GOT3 (cell line): ENCODE data around the gene CHST8.

Experiments used
- DNase-seq: peaks from one replicate; lab custom pipeline; 2025; ENCODE audit warnings: mixed read lengths; lab: John Stamatoyannopoulos, UW

CHST8 gene

DNA sequence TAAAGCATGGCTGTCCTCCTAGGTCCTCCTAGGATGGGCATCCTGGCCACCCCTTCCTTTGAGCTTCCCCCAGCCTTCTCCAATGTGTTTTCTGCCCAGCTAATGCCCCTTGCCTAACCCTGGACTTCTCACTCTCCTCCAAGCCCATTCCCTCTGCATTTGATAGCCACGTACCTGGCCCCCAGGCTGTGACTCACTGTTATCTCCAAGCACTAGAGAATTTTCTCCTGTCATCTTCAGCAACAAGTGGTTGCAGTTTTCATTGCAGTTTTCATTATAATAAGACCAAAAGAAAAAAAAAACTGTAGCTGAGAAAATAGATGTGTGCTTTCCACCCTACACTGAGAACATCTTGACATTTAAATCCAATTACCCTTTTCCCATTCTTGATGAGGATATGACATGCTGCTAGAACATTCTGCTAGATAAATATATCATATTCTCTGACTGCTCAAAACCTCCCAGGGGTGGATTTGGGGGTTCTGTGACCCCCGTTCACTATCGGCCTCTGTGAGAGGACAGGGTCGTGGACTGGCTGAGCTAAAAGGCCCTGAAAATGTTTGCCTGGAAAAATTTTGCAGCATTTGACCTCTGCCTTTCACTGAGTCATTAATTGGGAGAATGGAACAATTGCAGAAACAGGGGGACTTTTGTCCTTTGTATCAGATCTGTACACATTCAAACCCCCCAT lies 116.1 kb downstream of the CHST8 start:
- no peak for DNase-seq

DNA sequence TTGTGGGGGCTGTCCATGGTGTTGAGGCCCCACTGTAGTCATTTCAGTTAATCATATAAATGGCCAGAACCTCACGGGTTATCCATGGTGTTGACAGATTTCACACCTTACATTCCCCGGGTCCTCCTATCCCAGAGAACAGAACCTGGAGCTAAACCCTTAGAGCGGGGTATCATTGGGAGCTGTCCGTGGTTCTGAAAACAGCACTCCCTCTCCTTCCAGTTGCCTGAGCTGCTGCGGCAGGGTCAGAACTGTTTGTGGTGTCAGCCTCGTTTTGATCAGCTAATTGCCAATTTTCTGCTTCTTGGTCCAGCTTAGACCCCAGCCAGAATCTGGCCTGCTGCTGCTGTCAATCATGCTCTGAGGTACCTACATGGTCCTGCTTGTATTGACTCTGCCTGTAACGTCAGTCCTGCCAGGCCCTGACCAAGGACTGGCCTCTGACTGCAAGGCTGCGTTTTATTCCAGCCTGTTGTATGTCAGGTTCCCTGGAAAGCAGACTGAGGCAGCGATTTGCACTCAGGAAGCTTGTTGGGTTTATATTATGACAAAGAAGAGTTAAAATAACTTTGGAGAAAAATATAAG lies 119.2 kb downstream of the CHST8 start:
- no peak for DNase-seq

DNA sequence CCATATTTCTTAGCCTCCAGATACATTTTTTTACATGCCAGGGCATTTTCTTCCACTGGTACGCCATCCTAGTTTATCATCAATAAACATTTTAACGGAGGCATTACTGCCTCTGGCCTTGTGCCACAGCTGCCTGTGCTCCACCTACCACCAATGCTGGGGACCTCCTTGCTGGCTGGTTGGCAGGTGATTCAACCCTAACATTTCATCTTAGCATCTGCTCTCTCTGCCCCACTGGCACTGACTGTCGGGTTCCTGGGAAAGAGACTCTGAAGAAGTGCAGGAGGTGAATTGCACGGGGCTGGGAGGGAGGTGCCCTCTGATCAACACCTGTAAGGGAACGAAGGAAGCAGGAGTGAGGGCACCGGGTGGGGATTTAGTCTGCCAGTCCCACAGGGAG lies 123.5 kb downstream of the CHST8 start:
- DNase-seq, result no peak

DNA sequence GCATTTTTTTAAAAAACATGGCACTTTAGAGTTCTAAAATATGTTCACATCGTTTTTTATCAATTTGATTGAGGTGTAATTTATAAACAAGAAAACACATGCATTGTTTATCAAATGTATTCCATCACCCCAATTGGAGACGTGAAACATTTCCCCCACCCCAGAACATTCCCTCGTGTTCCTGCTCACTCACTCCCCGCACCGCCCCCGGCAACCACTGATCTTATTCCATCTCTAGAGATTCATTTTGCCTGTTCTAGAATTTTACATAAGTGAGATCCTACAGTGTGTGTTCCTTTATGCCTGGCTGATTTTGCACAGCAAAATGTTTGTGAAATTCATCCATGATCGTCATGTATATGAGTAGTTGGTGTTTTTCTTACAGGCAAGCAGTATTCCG lies 124.4 kb downstream of the CHST8 start:
- no peak for DNase-seq

DNA sequence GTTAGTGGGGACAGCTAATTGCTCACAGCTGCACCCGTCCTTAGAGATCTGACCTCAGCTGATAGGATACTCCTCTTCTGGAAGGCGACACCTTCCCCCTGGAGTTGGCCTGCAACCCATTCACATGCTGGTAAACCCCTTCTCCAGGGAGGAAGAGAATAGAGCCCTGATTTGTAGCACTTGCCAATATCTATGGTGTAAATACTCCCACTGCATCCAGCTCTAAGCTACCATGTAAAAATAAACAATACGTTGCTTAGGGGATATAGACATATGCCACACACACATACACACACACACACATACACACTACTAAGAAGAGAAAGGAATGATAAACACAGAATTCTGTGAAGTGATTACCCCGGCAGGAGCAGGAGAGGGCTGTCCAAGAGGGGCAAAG lies 125.5 kb downstream of the CHST8 start:
- DNase-seq, result no peak

DNA sequence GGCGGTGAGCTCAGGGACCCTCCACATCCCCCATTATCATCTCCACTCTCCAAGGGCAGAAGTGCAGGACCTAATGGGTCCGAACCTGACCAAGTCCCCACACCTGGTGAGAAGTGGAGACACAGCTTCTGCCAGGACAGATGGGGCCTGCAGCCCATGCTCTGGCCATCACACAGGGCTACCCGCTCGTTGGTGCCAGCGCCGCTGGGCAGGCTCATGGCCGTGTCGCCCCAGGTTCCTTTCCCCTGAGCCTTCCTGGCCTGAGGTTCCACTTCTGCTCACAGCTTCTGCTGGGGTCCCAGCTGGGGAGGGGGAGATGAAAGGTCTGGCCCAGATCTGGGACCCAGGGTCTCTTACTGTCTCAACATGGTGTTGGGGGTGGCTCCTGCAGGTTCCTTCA lies 126.5 kb downstream of the CHST8 start:
- no peak for DNase-seq

DNA sequence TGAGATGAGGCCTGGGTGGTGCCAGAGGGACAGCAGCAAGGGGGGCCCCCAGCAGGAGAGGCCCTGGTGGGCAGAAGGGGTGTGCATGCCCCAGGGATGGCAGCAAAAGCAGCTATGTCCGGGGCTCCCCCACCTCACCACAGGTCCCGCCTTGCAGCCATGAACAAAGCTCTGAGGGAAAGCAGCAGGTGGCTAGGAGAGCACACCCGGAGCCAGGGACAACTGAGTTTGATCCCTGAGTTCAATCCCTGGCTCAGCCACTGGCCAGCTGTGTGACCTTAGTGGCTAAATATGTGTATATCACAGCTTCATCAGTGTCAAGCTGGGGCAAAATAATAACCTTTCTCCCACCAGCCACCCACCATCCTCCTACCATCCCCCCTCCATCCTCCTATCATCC lies 127.3 kb downstream of the CHST8 start:
- DNase-seq, result no peak

DNA sequence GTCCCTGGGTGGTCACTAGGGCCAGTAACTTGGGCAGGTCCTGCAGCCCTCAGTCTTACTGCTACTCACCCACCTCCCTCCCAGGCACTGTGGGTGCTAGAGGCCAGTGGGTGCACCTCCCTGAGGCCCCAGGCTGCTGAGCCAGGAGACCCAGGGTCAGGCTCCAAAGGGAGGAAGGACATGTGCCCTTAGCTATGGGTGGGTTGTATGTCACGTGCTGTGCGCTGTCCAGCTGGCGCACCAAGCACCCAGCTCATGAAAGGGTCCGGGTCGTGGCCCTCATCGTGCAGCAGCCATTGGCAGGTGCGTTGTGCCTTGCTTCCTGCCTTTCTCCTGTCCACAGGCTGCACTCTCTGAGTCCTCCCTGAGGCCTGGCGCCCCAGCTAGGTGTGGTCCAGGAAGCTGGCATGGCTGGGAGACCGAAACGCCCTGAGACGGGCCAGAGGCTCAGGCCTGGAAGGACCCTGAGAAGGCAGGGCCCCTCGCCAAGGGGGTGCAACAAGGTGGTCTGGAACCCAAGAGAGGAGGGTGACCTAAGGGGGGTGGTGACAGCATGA lies 127.9 kb downstream of the CHST8 start:
- DNase-seq, result no peak

DNA sequence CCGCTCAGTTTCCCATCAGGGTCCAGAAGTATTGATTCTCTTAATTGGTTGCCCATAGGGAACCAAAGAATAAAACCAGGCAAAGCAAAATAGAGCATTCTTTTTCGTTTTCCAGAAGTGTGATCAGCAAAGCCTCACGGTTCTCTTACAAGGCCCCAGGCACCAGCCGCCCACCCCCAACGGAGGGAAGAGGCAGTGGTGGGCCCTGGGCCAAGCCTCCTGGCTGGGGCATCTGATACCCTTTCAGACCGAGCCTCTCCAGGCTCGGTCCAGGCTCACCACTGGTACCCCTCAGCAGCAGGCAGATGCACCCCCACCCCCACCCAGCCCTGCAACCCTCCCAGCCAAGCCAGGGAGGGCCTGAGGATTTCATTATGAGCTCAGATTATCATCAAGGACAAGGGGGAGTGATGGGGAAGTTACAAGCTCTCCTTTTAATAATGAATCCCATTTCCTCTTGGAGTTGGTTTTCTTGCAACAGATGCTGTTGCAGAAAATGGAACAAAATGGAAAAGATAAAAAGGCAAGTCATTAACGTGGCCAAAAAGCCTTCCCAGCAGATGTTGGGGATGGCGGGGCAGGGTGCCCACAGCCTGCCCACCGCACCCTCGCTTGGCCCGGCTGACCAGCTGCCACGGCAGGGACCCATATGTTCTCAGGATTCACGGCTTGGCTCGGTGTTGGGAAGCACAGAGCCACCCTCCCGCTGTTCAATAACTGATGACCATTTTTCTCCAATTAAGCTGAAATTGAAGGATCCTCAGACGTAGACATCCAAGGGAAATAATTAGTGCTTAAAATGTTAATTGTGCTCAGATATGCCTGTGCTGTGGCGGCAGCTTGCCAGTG lies 129.1 kb downstream of the CHST8 start:
- DNase-seq, result no peak

DNA sequence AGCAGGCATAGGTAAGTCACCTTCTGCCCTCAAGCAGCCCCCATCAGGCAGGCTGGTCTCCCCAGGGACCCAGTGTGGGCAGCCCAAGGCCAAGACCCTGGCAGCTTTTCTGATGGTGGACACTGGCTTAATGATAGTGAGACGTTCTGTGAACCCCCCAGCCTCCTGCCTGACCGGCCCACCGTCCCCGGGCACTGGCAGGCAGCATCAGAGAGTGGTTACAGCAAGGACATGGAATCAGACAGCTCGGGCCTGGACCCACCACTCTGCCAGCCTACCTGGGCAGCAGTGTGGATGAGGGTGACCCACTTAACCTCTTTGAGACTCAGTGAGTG lies 129.7 kb downstream of the CHST8 start:
- DNase-seq, result no peak

DNA sequence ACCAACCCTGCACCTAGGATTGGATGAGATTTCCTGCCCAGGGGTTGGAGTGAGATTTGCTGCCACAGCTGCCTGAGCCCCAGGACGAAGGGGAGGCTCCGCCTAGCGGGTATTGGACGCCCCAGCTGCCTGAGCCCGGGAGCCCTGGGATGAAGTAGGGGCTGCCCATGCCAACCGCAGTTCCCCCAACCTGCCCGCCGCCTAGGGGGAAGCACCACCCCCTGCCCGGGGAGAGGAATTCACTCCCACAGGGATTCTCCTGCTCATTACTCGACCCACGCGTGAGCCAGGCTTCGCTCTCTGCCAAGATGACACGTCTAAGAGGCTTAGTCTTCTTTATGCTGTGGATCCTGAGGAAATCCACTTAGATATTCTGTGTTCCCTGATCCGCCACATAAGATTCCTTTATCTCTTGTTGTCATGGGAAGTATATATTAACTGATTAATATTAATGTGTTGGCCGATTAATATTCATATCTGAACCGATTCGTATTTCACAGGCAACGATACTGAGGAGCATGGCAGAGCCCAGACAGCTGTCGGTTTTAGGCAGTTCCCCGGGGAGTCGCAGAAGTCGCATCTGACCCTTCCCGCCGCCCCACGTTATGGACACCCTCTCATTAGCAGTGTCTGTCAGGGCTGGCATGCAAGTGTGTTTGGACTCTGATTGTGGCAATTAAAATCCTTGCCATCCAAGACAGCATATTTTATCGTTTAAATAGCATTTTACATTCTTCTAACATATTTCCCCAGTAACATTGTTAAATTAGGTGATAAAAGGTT lies 130.5 kb downstream of the CHST8 start:
- DNase-seq, result no peak

DNA sequence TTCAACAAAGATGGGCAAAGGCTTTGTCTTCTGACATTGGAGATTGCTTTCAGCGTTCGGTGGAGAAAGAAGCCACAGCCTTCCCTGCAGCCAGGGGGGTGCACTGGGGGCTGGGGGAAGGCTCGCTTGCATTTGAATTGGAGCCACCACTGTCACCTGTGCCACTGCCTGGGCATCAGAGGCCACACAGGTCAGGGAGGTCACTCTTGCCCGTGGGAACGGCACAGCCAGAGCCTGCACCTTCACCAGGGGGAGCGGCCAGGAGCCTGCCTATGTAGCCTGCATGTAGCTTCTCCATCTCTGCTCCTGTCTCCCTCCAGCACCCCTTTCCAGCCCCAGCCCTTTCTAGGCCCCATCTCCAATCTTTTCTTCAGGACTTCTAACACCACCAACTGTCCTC lies 131.2 kb downstream of the CHST8 start:
- DNase-seq, result no peak

DNA sequence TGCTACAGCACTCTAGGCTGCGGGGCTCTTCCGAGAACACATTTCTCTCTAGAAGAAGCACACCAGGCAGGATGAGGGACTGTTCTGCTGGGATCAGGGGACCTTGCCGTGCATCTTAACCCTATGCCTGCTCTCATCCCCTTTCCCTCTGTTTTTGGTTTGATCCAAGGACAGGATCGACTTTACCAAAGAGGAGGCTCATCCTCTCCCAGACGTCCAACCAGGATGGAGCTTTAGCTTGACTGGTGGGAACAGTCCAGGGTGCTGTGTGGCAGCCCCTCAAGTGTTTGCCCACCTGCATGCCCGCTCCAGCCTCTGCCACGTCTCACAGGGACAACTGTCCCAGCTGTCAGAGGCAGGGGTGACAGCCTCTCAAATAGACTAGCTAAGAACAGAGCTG lies 132.6 kb downstream of the CHST8 start:
- no peak for DNase-seq

DNA sequence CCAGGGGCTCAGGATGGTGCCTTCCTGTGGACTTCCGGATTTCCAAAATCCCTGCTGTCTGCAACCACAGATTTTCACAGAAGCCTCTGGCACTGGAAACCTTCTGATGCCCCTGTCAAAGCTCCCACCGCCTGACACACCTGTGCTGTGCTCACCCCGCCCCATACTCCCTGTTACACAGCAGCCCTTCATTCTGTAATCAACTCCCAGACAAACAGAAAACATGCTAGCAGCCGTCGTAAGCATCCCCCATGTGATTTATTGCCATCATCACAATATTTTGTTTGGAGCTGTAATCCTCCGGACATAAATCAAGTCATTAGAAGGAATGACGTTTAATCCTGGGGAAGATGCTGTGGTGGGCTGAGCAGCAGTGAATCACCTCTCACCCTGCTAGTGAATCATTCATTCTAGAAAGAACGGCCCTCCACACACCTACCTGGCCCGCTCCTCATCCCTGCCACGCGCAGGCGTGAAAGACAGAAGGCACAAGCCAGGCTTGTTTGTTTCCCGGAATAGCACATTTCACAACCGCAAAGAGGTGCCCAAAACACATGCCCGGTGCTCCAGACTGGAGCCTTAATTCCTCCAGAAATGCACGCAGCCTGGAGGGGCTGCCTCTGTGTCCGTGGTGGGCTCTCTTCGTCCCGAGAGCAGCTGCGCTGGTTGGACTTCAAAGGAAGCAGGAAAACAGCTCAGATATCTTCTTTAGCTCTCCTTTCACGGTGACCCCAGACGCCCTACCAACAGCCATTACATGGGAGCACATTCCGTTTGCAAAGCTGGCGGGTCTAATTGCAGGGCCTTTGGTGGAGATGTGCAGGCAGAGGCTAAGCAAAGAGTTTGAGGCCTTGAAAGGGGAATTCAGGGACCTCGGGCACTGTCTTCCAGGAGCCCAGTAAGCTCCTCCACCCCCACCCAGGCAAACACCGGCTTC lies 133.6 kb downstream of the CHST8 start:
- no peak for DNase-seq

DNA sequence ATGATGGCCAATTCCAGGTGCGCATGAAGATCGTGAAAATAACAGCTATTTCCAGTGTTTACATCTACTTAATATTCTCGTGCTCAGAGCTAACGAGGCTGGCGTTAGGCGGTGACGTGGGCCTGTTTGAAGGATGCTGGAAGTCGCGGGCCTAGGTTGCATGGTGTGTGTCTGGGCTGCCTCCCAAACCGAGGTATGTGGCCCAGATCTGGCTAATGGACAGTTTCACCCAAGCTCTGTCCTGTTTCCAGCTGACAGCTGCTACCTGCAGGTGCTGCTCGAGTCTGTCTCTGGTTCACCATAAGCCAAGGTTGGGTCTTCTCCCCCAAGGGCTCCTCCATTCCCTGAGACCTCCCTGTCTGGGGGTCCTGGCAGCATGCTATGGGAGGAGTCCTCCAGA lies 134.4 kb downstream of the CHST8 start:
- DNase-seq, result no peak

DNA sequence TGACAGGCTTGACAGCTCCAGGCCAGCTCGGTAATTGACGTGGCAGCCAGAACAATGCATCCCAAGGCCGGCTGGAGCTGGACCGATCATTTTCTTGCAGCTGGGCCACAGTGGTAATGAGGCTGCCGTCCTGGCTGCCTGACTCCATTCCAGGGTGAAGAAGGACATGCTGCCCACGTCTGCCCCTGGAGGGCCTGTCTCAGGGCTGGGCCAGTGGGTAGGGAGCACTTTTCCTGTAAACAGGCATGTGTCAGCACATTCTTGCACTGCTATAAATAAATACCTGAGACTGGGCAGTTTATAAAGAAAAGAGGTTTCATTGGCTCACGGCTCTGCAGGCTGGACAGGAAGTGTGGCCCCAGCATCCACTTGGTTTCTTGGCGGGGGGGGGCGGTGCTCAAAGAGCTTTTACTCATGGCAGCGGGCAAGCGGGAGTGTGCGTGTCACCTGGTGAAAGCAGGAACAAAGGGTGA lies 136.8 kb downstream of the CHST8 start:
- DNase-seq, result no peak

DNA sequence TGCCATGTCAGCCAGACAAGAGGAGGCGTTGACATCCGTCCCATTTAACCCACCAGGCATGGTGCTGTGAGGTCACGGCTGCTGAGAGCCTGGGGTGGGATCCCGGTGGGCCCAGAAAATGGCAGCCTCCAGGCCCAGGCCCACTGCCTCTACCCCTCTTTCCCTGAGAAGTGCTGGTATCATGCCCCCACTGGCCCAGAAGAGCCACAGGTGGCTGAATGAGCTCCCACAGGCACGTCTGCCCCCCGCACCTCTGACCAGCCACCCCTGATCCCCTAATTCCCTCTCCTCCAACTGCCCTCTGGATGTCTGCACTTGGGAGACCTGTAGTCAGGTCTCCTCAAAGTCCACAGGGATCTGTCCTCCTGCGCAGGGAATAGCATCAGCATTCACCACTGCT lies 137.6 kb downstream of the CHST8 start:
- no peak for DNase-seq

DNA sequence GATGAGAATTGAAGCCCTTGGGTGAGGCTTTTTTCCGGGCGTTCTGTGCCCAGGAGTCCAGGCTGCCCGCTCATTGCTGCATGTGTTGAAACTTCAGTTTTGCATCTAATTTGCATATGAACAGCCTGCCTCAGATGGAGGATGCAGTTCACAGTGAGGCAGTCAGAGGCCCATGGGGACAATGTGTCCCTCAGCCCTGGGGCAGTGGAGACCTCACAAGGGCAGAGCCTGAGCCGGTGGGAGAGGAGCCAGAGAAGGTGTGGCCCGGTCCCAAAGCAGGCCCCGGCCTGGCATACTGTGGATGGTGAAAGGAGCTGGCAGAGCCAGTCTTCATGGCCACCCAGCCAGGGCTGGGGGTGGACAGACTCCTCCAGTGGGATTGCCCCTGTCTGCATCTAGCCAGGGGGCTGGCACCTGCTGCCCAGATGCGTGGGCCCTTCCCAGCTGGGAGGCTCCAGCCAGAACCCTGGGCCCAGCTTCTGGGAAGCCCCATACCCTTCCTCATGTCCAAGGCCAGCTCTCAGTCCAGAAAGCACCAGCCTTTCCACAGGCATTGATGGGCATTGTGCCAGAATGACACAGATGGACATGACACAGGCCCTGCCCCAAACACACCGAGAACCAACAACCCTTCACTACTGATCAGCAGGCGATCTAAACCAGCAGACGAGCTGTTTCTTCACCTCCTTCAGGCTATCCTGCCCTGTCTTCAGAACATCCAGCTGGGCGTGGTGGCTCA lies 142.0 kb downstream of the CHST8 start:
- no peak for DNase-seq

DNA sequence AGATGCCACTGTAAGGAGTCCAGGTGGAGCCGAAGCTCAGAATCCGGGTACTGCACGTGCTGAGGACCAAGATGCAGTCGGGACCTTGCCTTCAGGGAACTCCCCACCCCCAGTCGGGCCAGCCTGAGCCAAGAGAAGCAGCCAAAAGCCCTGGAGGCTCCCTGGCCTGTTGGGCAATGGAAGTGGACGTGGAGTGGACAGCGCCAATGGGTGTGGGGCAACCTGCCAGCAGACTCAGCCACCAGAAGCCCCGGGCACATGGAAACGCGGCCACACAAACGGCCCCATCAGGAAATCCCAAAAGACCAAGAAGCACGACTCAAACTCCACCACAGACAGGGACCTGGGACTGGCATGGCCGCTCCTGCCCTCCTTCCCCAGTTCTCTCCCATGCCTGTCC lies 144.9 kb downstream of the CHST8 start:
- no peak for DNase-seq

DNA sequence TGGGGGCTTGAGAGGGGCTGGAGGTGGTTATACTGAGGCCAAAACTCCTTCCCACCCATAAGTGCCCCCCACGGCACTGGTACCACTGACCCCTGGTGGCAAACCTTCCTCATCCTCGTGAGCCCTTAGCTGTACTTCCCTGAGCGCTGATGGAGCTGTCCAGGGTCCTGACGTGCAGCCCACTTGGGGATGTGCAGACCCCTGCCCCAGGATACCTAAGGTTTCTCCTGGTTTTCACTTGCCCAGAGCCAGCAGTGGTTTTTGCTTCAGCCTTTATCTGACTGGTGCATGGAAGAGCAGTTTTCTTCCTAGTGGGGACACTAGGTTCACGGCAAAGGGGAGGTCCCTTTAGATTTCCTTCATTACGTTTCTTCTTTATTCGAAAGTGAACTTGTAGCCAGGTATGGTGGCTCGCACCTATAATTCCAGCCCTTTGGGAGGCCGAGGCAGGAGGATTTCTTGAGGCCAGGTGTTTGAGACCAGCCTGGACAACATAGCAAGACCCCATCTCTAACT lies 146.2 kb downstream of the CHST8 start:
- DNase-seq, result no peak
